ENCODE data around the gene FBXO2.

FBXO2 gene, protein sequence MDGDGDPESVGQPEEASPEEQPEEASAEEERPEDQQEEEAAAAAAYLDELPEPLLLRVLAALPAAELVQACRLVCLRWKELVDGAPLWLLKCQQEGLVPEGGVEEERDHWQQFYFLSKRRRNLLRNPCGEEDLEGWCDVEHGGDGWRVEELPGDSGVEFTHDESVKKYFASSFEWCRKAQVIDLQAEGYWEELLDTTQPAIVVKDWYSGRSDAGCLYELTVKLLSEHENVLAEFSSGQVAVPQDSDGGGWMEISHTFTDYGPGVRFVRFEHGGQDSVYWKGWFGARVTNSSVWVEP

DNA sequence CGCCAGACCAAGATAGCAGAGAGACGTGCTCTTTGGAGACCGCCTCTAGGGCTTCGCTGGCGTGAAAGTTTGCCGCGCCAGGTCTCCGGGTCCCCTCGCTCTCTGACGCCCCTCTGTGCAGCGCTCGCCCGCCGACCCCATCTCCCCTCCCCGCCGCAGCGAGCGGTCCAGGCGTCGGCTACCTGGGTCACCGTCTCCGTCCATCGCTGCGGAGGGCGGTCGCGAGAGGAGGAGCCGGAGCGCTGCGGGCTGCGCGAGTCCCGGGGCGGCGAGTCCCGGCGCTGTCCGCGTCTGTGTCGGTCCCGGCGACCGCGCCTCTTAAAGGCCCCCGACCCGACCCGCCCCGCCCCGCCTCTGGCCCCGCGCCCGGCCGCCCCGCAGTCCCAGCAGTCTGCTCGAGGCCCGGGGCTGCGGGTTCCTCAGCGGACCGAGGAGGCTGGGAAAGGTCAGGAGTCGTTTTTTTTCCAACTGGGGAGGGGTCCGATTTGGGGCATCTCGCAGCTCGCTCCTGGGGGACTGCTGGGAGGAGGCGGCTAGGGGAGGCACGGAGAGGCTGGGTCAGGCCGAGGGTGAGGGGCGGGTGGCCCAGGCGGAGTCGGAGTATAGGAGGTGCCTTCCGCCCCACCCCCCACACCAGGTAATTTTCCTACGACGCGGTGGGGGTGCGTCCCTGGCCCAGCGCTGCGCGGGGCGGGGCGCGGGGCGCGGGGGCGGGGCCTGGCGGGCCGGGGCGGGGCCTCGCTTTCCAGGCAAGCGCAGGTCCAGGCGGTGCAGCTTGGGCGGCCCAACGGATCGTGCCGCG is at the start of gene FBXO2, which contains the start of gene FBXO44:
TSS of gene FBXO2 (minus strand) at position 293 of the 802 bp plus-strand sequence. CDS start at position 204, 89 bp downstream.
TSS of gene FBXO44 (plus strand) at position 741 of the 802 bp plus-strand sequence. CDS start 959 bp downstream, outside the sequence.
- peak; percentile 77 for DNase-seq (ENCODE audit: low spot score)

DNA sequence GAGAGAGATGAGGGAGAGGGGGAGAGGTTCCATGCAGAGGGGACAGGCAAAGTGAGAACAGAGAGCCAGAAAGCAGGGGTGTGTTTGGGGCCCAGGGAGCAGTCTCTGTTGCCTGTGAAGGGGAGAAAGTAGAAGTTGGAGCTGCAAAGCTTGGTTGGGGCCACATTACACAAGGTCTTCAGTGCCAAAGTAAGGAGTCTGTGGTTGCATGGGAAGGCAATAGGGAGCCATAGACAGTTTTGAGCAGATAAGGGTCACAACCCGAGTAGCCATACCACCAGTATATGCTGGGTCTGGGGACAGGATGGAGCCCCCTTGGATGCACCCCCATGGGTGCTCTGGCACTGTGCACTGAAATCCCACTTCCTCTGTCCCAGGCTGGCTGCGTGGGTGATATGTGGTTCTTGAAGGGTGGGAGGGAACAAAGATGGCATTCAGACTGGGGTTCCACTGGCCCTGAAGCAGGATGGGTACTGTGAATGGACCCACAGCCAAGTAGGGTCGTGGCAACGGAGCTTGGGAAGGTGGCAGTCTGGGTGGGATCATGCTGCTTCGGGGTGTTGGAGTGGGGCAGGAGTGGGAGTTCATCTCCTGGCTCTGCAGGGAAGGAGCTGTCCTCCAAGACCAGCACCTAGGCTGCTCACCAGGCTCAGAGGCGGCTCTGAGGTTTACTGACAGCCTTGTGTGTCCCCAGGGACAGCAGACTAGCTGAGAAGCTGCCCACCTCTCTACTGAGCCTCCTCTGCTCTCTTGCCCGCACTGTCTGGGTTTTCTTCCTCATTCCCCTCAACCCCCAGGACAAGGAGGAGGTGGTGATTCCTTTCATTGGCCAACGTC is 49.3 kb upstream of the FBXO2 start:
- no peak for DNase-seq (ENCODE audit: low spot score)

DNA sequence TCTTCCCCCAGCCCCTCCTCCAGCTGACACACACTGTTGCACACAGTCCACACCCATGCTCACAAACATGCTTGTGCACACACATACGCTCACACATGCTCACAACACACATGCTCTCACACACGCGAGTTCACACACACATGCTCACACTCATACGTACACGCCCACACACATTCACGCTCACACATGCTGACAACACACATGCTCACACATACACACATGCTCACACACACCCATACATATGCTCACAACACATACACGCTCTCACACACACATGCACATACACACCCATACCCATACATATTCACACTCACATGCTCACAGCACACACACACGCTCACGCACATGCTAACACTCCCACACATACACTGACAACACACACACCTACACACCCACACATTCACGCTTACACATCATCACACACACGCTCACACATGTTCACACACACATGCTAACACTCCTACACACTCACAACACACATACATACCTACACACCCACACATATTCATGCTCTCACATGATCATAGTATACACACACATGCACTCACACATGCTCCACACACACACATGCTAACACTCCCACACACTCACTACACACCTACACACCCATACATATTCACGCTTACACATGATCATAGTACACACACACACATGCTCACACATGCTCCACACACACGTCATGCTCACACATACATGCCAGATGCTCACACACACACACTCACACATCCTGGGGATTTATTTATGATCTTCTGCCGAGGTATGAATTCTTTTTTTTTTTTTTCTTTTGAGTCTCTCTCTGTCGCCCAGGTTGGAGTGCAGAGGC is 48.0 kb upstream of the FBXO2 start:
- no peak for DNase-seq (ENCODE audit: low spot score)

DNA sequence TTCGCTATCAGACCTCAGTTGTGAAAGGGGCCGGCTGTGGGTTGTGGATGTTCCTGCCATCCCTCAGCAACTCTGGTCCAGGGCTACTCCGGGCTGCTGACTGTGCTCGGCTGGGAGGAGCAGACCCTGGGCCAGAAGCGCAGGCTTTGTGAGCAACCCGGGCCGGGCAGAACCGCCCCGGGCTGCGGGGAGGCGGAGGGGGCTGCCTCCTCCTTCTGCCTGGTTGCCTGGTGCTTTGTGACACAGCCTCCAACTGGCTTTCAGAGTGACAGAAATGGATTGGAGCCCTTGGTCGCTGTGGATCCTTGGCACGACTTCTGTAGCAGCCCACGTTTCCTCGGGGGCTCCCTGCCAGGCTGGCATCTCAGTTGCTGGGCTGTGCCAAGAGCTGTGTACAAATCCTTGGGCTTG is 47.3 kb upstream of the FBXO2 start:
- DNase-seq (ENCODE audit: low spot score) = no peak

DNA sequence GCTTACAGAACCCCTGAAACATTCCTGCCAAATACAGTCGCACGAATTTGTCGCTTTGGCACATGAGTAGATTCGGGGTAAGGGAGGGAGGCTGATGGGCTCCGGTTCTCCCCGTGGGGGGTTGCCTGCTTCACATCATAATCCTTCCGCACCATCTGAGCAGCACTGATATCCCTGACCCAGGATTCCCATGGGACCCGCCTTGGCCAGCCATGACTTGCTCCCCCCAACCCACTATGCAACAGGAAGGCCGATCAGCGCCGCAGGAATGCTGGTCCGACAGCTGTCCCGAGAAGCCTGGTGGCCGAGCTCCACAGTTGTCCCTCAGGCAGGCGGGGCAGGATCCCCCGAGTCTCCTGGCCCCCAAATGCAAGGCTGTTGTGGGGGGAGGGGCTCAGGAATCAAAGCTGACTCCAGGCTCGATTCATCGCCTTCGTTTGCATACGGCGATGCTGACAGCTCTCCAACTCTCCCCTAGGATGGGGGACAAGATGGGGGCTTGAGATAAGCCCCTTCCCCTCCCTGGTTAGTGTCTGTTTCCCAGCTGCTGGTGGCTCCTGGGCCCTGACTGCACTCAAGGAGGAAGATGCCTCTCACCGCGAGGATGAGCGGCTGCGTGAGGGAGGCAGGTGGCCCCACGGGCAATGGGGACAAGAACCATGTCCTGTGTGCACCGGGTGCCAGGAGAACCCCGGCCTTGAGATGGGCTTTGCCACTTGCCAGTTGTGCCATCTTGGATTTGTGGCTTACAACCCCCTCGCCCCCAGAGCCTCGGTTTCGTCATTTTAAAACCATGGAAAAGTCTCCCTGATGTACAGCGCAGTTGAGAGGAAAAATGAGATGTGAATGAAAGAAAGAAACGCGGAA is 46.6 kb upstream of the FBXO2 start:
- DNase-seq (ENCODE audit: low spot score) = no peak

DNA sequence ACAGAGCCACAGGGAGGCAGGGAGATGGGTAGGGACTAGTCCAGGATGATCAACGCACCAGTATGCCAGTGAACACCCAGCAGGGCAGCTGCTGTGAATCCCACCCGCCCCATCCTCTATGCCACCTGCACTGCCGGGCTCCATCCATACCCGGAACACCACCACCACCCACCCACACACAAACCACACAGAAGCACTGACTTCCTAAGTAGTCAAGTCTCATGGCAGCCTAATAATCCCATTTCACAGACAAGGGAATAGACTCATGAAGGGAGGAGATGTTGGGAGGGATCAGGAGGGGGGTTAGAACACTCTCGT is 43.6 kb upstream of the FBXO2 start:
- DNase-seq (ENCODE audit: low spot score) = no peak

DNA sequence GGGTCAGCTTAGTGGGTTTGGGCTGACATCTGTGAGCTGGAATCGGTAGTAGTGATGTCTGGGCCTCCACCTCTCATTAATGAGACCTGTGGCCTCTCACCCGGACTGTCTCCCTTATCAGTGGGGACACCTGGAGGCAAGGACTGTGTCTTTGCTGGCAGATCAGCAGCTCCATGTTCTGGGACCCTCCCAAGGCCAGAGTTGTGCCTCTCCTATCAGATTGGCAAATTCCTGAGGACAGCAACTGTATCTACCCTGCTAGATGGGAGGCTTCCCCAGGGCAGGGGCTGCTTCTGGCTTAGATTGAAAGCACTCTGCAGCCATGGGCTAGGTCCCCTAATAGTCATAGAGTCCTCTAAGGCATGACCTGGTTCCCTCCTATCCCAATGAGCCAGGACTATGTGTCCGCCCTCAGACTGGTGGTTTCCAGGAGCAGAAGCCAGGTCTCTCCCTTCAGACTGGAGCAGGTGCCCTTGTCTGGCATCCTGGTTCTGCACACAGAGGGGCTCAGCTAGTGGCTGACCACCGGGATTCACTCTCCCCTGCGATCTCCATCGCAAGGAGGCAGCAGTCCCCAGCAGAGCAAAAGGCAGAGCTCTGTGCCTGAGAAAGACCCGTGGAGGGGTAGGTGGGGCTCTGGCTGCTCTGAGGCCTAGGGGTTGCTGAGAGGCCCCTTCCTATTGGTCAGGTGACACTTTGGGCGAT is 43.1 kb upstream of the FBXO2 start:
- DNase-seq (ENCODE audit: low spot score) = no peak

DNA sequence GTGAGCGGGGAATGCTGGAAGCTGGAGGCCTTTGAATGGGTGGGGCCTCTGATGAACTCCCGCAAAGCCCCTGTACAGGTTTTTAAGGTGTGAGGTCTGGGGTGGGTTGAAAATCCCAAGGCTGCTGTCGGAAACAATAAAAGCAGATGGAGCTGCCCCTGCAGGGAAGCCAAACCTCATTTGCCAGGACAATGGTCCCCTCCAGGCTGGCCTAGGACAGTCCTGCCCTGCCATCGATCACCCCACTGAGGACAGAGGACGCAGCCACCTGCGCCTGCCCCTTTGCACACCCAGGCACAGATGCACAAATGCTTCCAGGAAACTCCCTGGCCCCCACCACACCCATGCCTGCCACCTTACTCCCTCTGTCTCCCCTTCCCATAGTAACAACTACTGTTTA is 41.6 kb upstream of the FBXO2 start:
- DNase-seq (ENCODE audit: low spot score) = no peak

DNA sequence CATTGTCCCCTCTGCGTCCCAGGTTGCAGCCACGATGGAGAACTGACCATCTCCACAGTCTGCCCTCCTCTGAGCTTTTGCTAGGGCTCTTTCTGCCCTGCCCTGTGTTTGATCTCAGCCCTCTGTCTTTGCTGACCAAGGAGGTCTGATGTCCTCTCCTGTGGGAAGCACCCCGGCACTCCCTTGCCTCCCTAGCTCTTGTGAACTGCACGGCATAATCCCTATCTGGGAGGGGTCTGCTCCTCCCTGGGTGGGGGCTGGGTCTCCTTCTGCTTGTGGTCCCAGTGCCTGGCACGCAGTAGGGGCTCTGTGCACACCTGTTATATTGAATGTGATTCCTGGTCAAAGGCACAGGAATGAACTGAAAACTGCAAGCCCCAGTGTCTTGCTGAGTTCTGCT is 39.7 kb upstream of the FBXO2 start:
- DNase-seq (ENCODE audit: low spot score) = no peak

DNA sequence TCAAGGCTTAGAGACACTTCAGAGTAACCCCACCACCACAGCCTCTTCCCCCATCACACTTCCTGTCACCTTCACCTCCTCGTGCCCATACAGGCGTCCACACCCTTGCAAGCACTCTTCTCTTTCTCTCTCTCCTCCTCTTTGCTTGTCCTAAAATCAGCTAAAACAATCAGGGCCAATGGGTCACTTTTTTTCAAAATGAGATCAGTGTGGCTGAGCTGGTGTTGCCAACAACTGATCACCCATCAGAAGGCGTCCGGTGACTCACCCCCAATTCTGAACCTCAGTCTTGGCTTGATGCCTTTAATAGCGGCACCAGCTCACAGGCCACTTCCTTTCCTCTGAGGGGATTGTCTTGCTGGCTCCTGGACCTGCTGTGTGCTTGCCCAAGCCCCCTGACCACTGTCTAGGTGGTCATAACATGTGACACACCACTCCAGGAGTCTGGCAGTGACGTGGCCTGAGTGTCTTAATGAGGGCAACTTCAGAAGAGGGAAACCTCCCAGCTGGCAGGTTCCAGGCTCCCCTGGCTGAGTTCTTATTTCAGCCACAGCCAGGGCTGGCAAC is 38.9 kb upstream of the FBXO2 start:
- DNase-seq (ENCODE audit: low spot score) = no peak

DNA sequence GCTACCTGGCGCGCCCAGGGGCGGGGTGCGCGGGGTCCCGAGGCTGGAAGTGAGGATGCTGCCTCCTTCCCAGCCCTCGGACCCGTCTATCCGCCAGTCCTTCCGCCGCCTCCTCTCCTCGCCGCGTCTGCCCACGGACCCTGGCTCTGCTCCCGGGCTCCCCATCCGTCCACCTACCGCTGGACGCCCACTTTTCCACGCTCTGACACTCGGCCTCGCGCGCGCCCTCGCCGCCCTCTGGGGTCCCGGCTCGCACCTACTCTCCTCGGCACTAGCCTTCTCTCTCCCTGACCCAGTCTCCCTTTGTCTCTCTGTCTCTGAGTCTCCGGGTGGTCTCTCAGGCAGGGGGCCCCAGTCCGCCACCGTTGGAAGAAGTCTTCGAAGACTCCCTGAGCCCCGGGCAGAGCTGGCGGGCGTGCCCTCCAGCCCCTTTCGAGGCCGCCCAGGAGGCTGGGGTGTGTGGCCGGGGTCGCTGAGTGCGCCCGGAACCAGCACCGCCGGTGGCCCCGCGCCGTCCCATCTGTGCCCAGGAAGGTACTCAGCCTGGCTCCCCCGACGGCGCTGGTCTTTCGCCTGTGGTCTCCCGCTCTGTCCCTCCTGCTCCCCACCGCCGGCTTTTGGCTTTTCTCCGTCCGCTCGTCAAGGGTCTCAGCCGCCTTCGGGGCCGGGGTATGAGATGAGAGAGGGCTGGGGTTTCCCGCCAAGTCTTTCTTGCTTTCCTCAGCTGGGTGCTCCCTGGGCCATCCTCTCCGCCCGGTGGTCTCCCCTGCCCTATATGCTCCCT is 37.9 kb upstream of the FBXO2 start:
- DNase-seq (ENCODE audit: low spot score) = no peak

DNA sequence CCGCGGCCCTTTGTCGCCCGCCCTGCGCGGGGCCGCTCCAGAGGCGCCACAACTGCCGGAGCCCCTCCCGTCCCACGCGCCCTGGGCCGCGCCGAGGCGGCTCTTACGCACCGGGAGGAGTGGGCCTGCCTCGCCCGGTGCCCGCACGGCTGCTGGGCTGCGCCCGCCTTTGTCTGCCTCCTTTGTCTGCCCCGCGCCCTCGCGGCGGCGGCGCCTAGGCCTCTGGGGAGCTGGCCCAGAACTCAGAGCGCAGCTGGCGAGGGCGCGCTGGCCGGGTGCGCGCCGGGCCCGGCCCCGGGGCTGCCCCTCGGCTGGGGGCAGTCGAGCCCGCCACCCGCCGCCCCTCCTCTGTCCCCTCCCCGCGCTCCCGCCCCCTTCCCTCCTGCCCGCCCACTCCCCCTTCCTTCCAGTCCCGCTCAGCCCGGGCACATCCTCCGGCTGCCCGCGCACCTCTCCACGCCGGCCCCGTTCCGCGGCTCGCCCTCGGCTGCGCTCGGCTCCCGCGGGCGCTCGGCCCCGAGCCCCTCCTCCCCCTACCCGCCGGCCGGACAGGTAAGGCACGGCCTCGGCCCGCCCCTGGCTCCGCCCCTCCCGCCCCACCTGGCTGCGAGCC is 37.2 kb upstream of the FBXO2 start, which contains the start of gene DRAXIN:
TSS of gene DRAXIN (plus strand) at position 409 of the 613 bp plus-strand sequence. CDS start 14,549 bp downstream, outside the sequence.
- no peak for DNase-seq (ENCODE audit: low spot score)

DNA sequence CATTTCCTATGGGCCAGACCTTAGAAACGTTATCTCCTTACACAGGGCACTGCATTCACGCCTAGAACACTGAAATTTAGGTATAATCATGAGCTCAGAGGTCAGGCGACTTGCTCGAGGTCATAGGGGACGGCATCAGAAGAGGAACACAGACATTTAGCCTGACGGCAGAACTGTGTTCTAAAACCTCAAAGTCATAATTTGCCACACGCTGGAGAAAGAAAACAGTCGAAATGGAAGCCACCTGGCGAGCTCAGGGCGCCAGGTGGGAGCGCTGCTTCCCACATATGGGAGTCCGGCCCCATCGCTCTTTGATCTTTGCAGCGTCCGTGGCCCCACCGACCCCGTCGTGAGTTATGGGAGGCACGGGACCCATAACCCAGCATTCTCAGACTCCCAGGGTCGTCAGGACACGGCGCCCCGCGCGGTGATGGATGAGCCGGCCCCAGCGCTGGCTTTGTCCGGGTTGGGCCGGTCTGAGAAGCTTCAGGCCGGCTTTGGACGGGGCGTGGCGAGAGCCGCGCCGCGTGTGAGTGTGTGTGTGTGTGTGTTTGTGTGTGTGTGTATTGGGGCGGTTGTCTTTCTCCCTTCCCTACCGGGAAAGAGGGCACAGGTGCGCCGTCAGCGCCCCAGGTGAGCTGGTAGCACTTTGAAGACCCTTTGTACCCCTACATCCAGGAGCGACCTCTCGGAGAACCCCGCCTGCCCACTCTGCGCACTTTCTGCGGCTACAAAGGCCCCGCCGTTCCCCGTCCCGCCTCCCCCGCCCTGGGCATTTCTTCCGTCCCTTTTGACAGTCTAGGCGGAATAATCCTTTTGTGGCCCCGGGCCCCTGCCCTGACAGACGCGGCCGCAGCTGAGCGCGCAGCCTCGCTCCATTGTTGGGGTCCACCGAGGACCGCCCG is 36.4 kb upstream of the FBXO2 start:
- no peak for DNase-seq (ENCODE audit: low spot score)

DNA sequence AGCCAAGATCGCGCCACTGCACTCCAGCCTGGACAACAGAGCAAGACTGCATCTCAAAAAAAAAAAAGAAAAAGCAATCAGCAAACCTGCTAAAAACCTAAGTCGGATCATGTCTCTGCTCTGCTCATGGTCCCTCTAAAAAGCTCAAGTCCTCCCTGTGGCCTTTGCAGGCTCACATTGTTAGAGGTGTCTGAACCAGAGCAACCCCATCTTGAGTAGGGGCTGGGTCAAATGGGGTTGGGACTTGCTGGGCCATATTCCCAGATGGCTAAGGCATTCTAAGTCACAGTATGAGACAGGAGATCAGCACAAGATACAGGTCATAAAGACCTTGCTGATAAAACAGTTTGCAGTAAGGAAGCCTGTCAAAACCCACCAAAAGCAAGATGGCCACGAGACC is 34.3 kb upstream of the FBXO2 start:
- no peak for DNase-seq (ENCODE audit: low spot score)

DNA sequence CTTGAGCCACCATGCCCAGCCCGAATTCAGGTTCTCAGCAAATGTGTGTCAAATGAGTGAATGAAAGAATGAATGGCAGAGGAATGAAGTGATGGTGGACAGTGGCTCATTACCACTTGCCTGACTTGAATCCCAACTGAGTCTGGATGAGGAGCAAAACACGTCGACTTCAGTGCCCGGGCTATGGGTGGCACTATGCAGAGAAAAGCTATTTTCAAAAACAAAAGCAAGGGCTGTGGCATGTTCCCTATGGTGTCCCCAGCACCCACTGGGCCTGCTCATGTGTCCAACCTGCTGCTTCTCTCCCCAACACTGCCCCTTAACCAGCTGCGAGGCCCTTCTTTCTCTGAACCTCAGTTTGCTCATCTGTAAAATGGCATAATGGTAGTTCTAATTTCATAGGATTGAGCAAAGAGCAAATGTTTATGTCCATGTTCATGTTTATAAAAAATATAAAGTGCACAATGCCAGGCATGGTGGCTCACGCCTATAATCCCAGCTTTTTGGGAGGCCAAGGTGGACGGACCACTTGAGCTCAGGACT is 31.1 kb upstream of the FBXO2 start:
- no peak for DNase-seq (ENCODE audit: low spot score)

DNA sequence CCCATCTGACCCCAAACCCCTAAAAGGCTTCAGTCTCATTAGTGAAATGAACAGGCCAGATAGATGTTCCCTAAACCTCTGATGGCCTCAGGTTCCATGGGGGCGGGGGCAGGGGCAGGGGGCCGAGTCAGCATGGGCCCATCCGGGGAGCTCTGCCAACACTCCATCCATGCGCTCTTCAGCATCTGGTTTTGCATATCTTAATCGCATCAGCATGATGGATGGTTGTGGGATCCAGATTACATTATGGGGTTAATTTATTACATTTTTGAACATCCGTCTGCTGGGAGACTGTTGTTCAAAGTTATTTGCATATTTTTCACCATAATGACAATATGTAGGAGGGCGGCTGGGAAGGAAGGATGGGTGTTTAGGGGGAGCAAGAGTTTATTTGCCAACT is 29.8 kb upstream of the FBXO2 start:
- no peak for DNase-seq (ENCODE audit: low spot score)

DNA sequence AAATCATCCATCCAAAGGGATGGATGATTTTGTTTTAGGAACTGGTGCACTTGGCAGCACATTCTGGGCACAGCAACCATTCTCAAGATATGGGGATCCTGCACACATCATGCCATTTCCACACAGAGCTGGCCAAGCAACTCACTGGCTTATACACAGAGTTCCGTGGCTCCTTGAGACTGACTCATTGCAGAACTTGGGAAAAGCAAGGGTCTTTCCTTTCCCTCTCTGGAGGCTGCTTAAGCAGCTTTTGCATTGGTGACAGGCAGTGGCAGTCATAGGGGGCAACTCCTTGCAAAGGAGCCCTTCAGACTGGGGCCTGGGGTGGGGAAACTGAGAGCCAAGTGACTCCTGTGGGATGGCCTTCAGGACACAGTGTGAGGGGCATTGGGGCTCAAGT is 28.6 kb upstream of the FBXO2 start:
- no peak for DNase-seq (ENCODE audit: low spot score)

All from HuH-7.5 (cell line).